Hippocampal formation (tissue), 2 donors: ENCODE results near the gene TSNAX.
"Not testable (repeated sequence)": the region's sequence is repeated elsewhere in the genome, so short reads cannot be mapped to it uniquely, and the experiment has no call there.

Source experiments
- DNase-seq, 2 donors: peaks; one replicate each; lab custom pipeline; 2025; lab: John Stamatoyannopoulos, UW

The TSNAX gene

DNA sequence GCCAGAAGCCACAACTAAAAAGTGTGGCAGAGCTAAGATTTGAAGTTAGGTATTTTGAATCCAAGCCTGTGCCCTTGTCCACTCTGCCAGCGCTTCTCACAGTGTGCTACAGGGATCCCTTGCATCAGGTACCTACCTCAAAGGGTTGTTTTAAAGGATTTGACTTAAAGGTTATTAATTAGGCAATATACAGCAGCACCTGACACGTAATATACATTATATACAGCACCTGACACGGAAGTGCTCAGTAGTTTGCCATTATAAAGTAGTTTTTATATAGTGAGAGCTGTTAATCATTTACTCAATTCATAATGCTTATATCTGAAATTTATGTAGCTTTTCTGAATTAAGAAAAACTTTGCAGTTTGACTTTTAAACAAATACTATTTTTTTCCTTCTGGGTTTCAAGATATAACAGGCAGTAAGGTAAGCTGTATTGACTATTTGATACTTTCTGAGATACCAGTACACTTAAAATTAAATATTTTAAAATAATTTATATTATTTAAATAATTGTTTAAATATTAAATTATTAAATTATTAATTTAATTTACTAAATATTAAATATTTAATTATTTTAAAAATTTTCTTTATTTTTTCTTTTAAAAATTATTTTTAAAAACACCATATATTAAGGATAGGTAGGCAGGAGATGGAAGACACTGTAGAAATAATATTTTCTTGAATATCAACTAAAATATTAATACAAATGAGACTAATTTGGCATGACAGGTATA, 33.3 kb downstream of the TSNAX start:
- no peak for DNase-seq

GRCh38 chr1:231563247-231563646, 34.8 kb downstream of the TSNAX start:
- no peak for DNase-seq

- DNase-seq: no peak
These were observed 35.9 kb downstream of the TSNAX start for GRCh38 chr1:231564373-231564772.

DNA sequence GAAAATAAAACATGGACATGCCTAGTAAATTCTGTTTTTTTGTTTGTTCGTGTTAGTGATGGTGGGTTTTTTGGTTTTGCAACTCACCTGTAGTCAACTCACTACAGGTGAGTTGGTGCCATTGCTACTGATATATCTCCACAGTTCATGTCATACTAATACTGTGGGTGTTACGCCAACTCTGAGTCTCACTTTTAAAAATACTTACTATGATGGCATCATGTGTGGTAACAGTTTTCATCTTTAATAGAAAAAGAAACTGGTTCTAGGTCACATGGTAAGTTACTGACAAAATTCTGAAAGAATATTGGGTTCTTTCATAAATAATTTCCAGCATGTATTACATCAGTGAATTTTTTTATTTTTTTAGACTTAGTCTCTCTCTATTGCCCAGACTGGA, 38.0 kb downstream of the TSNAX start:
- DNase-seq: no peak

- not testable (repeated sequence) for DNase-seq
These were observed 41.8 kb downstream of the TSNAX start for GRCh38 chr1:231570262-231570661.

DNA sequence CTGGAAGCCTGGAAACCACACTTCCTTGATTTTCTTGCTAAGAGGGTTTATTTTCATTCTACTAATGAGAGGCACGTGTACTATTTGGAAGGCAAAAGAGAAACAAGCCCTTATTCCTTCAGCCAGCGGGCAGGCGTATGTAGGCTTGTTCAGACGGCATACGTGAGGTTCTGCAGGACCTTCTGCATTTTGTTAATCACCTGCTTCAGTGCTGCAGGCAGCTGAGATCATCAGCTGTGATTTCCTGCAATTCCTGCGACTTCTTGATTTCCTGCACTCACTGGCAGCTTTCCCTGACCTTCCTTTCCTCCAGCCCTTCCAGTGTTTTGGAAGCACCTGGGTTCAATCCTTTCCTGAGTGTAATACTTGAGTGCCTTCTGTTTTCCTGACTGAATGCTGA, 43.4 kb downstream of the TSNAX start:
- no peak for DNase-seq

DNA sequence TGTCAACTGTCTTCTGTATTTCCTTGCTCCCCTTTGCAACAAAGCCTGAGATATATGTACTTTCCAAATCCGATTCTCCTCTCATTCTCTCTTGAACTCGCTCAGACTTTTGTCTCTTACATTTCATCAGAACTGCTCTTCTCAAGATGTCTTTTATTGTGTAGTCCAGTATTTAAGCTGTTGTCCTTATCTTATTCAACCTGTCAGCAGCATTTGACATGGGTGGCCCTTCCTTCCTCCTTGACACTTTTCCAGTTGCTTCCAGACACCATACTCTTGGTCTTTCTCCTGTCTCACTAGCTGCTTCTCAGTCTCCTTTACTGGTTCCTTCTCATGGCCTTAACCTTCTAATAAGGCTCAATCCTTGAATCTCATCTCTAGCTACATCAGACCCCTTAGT, 47.0 kb downstream of the TSNAX start:
- DNase-seq: no peak

DNA sequence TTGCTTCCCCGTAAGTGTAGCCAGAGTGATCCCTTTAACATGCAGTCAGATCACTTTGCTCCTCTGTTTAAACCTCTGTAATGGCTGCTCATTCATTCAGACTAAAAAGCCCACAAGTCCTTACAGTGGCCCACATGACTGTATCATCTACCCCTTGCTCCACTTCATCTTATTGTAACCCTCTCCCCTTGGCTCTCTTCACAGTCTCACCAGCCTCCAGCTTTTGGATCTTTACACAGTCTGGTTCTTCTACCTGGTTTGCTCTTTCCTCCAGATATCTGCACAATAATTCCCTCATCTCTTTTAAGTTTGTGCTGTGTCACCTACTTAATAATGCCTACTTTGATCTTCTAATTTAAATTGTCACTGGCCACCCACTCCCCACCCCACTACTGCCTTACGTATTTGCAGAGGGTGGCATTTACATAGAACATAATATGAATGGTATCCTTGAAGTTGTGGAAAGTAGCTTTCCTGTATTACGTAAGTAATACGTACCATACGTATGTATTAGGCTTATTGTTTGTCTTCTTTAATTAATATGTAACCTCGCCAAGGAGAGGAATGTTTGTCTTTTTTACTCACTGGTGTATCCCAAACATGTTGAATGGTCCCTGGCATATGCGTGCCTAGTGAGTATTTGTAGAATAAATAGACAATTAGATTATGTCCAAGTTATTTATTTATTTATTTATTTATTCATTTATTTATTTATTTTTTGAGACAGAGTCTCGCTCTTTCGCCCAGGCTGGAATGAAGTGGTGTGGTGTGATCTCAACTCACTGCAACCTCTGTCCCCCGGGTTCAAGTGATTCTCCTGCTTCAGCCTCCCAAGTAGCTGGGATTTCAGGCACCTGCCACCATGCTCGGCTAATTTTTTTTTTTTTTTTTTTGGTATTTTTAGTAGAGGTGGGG, 48.6 kb downstream of the TSNAX start:
- no peak for DNase-seq

DNA sequence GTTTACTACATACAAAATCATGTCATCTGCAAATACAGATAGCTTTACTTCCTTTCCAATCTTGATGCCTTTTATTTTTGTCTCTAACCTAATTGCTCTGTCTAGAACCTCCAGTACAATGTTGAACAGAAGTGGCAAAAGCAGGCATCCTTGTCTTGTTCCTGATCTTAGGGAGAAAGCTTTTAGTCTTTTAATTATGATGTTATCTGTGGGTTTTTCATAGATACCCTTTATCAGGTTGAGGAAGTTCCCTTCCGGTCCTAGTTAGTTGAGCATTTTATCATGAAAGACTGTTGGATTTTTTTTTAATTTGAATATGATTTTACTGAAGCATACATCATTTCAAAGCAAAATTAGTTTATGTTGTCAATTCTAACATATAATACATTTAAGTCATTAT, 52.4 kb downstream of the TSNAX start:
- DNase-seq: no peak

GRCh38 chr1:231581859-231582258, 53.4 kb downstream of the TSNAX start:
- no peak for DNase-seq

- no peak for DNase-seq
These were observed 54.9 kb downstream of the TSNAX start for GRCh38 chr1:231583376-231583775.

DNA sequence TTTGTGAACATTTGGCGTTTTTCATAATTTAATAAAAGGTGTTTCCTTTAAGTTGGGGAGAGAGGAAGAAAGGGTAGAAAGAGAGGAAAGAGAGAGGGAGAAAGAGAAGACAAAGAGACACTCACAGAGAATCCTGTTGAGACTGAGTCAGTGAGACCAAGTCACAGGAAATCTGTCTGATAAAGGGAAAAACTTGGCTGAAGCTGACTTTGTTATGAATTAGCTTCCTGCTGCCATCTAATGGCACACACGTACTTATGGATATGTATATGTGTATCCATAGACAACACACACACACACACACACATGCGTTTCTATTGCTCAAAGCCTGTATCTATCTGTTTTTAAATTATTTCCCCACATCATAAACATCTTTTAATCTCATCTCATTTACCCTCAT, 55.6 kb downstream of the TSNAX start:
- DNase-seq: peak in 1 of 2 donors; percentile 11

- no peak for DNase-seq
These were observed 56.5 kb downstream of the TSNAX start for GRCh38 chr1:231584921-231585320.

GRCh38 chr1:231590453-231591198, 62.2 kb downstream of the TSNAX start:
- DNase-seq: peak; percentile 37 to 62

GRCh38 chr1:231591466-231591865, 63.0 kb downstream of the TSNAX start:
- DNase-seq: no peak

- DNase-seq: no peak
These were observed 64.3 kb downstream of the TSNAX start for GRCh38 chr1:231592809-231593208.

- not testable (repeated sequence) for DNase-seq
These were observed 64.8 kb downstream of the TSNAX start for GRCh38 chr1:231593264-231593663.

DNA sequence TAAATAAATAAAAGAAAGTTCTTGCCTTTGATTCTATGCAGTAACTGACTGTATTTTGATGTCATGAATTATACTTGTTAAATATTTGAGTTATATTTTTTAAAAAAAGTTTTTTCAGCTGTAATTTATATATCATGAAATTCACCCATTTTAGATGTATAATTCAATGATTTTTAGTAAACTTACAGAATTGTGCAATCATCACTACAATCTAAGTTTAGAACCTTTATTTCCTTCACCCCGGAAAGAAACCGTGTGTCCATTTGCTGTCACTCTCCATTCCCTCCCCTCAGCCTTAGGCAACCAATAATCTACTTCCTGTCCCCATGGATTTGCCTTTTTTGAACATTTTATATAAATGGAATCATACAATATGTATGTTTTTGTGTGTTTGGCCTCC, 65.7 kb downstream of the TSNAX start:
- no peak for DNase-seq

DNA sequence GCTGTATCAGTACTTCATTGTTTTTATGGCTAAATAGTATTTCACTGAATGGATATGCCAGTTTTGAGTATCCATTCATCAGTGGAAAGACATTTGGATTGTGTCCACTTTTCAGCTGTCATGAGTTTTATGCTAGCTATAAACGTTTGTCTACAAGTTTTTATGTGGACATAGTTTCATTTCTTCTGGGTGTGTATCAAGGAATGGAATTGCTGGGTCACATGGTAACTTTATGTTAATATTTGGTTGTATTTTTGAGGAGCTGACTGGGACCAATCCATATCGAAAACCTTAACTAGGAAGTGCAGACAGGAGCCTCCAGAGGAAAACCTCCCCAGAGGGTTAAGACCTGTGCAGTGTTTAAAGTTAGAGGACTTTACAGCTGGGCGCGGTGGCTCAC, 66.3 kb downstream of the TSNAX start:
- DNase-seq: no peak

- DNase-seq: no peak
These were observed 67.9 kb downstream of the TSNAX start for GRCh38 chr1:231596337-231596791.

GRCh38 chr1:231597971-231598370, 69.5 kb downstream of the TSNAX start:
- DNase-seq: no peak

DNA sequence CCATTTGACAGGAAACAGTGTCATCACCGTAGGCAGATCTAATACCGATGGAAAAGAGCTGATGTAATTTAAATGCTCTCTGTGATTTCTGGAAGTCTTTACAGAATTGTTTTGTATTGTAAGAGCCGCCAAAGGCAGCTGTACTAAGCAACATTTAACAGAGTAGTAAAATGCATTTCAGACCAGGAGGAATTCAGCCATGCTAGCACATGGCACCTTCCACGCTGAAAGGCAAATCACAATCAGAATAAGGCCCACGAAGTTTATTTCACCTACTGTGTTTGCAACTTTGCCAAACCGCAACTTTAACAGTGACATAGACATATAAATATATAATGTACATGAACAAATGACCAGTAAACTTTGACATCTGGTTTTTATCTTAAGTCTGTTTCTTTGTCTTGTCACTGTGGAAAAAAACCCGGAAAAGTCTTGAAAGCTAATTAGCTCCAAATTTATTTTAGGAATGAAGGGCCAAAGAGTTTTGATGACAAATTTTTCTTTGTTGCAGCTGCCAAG, 72.0 kb downstream of the TSNAX start:
- no peak for DNase-seq
